NK-92 (cell line): Measurements from ENCODE around the gene ATP10D.

Source experiments
- DNase-seq: peaks from one replicate; lab custom pipeline; 2025; ENCODE audit not compliant: unreplicated experiment; lab: John Stamatoyannopoulos, UW

ATP10D gene

DNA sequence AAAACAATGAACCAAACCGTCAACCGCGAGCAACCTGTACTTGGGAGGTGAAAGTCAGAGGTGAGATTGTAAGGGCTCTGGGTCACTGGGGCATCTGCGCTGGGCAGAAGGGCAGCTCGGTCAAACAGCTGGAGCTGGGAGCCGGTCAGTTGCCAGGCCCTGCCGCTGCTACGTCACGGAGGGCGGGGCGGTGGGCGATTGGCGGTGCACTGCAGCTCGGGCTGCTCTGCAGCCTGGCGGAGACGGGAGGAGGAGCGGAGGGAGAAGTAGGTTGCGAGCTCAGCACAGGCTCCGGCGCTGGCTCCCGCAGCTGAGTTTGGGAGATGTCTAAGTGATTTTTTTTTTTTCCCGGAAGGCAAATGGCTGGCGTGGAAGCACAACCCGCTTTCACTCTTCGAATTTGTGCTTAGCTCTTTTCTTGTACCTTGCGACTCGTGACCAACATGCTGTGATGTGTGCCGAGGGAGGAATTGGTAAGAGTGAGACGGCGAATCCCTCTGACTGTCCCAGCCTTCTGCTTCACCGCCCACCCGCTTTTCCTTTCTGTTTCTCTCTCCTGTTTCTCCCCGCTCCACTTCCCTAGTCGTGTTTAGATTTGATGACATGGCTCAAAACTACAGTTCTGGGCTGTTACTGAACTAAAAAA is at the start of gene ATP10D:
ATP10D (plus strand) TSS at position 229 of the 646 bp plus-strand sequence. CDS start 27,266 bp downstream, outside the sequence.
- DNase-seq: no peak

DNA sequence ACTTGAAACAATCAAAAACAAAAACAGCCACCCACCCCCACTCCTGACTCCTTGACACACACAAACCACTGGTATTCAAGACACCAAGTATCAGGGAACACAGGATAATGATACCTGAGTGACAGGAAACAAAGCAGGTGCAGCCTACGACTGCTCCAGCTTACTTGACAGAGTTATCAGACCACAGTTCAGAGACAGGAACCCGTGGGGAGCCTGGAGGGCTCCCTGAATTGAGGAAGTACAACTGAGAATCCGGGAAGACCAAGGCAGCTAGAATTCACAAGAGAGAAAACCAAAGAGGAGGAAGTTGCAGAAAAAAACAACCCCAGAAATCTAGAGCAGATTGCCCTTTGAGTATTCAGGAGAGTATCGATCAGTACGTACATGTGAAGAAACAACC is 42.1 kb upstream of the ATP10D start:
- no peak for DNase-seq

DNA sequence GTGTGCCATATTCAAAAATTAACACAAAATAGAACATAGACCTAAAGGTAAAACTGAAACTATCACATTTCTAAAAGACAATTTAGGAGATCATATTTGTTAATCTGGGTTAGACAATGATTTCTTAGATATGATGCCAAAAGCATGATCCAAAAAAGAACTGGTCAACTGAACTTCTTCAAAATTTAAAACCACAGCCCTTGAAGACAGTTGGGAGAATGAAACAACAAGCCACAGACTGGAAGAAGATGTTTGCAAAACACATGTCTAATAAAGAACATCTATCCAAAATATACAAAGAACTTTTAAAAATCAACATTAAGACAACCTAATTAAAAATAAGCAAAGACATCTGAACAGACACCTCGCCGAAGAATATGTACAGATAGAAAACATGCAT is 41.0 kb upstream of the ATP10D start:
- no peak for DNase-seq

DNA sequence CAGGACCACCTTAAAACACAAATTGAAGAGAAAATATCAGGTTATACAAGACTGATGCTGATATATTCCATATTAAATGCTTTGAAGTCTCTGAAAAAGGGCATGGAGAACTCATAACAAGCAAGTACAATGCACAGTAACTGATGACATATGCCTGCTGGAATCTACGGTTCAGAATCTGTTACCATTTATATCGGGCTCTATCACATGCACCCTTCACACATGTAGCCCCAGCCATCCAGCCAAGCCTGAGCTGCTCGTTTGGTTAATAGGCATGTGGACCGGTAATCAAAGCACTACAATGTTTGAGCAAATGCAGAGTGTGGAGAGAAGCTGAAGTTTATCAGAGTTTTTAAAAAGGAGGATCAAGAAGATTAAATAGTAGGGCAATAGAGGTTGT is 33.4 kb upstream of the ATP10D start:
- no peak for DNase-seq

DNA sequence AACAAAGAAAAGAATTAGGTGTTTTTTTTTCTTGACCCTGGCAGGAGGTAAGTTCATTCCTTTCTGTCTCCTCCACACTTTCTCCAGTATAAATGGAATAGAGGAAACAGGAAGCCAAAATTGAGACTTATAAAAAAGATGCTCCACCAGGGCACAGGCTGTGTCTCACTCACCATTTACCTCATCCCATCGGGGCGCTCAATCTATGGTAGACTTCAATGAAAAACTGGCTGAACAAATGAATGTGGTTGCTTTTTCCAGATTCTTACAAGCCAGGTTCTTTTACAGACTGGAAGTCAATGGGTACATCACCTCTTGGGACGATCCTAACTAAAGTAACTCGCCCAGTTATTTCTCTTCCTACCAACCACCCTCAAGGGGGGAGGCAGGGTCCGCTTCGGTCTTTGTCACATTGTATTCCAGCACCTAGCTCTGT is 22.3 kb upstream of the ATP10D start:
- DNase-seq: no peak

DNA sequence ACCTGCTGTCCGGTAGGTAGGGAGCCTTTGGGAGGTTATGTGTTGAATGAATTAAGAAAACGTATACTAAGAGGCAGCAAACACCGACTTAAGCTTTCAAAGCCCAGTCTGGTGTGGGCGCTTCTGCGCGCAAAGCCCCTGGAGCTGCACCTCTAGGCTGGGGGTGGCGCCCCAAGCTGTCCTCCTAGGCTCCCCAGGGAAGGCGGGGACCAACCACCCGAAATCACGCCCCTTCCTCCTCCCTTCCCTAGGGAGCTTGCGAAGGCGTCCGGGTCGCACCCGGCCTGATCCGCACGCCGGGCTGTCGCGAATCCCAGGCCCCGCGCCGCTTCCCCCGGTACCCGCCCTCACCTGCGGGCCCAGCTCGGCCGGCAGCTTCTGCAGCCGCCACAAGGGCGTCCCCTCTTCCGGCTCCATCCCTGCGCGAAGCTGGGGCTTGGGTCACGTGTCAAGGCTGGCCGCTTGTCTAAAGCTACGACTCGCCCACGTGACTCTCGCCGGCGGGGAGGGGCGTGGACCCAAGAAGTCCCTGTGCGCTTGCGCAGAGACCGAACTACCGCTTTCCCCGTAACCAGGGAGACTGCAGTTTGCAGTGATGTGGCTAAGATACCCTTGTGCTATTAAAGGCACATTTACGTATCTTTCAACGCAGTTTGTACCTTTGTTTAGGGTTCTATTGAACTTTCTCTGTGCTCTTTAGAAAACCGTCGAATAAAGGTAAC is 21.7 kb upstream of the ATP10D start, which contains the start of gene COMMD8:
COMMD8 (minus strand) TSS at position 468 of the 722 bp plus-strand sequence; CDS start at position 417, 51 bp downstream.
- peak; percentile 73 for DNase-seq

DNA sequence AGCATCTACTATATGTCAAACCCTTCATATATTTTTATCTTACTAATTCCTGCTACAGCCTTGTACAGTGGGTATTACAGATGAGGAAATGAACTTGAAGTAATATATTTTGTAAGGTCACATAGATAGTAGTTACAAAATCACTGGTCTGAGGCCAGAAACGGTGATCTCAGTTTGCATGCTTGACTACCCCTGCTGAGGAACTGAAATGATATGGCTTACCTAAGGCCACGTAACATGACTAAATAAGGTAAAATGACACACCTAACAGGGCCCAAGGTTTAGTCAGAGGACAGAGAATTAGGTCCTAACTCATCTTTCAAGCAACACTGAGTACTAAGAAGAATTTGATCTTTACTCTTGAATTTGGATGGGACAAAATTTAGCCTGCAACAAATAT is 20.1 kb upstream of the ATP10D start:
- no peak for DNase-seq

DNA sequence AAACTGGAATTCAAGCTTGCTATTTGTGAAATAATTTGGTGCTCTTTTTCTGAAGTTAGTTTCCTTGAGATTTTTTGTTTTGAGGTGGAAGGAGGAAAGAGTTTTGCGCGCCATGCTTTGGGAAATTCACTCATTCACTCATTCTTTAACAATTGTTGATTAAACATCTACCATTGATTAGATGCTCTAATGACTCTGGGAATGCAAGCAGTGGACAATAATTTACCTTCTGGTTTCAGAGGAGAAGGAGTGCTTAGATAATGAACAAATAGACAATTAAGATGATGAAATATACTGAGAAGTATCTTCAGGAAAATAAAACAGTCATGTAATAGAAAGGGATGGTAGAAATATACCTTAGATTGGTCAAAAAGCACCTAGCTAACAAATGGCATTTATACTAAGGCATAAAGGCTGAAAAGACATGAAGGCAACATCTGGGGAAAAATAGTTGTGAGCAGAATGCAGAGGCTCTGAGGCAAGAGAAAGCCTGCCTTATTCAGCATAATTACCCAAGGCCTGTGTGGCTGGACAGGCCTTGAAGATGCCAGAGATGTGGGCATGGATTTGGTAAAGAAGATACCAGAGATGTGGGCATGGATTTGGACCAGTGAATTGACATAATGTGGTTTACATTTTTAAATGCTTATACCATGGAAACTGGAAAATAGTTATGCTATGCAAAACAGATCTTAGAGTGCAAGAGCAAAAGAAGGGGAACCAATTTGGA is 18.9 kb upstream of the ATP10D start:
- no peak for DNase-seq

DNA sequence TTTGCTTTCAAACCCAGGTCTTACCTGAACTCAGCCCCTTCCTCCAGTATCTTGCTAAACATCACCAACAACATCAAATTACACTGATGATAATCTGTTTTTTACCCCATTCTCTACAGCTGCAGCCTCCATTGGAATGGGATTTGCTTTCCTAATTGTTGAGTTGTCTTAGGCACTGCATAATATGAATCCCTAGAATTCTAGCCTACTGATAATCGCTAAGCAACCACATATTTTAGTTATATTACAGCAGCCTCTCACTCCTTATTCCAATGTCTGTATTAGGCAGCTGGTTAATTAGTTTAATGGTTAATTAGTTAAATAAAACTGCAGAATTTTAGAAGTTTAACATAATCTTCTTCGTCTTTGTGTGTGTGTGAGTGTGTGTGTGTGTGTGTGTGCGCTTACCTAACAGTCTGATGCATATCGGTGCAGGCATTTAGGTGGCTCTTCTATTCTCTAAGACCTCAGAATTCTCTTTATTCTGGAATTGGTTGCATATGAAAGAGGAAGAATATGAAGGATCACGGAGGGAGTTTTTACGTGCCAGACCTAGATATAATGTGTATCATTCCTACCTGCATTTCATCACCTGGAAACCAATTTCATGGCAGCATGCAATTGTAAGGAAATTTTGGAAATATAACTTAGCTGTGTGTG is 16.2 kb upstream of the ATP10D start:
- DNase-seq: no peak

DNA sequence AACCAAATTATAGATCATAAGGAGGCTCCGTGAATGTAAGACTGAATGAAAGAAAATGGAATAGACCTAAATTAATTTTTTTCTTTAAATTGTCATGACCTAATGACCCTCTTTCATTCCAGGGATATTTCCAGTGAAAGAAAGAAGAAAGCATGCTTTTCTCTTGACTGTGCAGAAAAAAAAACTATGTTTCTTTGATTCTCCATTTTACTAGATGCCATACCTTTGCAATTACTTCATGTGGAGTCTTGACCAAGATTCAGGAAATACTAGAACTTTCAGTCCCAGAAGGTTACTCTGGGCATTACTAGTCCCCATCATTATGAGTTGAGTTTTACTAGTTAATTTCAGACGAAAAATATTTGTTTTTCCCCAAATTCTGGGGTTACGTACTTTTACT is 15.1 kb upstream of the ATP10D start:
- no peak for DNase-seq

DNA sequence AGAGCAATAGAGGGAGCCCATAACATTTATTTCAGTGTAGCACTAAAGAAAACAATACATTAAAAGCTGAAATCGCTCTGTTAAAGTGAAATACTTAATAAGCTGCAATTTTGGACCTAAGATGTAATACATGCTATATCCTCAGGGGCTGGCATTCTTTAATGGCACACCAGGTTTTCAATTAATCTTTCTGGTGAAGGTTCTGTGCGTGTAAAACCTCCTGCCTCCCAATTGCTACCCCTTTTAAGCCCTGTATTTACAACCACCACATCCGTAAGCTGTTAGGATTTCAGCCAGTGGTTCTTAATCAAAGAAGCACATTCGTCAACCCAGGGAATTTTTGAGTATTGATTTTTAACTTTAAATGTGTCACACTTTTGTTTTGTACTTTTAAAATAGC is 14.0 kb upstream of the ATP10D start:
- DNase-seq: no peak

DNA sequence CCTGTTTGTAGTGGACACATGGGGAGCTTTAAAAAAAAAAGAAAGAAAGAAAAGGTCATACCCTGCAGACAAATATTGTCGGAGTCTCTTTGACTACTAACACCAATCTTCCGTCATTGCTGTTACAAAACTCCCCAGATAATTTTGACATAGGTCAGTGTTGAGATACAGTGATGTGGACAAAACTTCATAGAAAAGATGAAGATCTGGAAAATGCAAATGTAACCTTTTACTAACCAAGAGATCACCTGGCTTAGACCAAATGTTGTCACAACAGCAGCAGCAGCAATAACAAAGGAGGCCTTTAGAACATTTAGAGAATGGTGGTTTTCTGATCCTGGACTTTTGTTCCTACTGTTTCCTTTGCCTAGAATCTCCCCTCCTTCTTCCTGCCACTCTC is 13.5 kb upstream of the ATP10D start:
- no peak for DNase-seq

DNA sequence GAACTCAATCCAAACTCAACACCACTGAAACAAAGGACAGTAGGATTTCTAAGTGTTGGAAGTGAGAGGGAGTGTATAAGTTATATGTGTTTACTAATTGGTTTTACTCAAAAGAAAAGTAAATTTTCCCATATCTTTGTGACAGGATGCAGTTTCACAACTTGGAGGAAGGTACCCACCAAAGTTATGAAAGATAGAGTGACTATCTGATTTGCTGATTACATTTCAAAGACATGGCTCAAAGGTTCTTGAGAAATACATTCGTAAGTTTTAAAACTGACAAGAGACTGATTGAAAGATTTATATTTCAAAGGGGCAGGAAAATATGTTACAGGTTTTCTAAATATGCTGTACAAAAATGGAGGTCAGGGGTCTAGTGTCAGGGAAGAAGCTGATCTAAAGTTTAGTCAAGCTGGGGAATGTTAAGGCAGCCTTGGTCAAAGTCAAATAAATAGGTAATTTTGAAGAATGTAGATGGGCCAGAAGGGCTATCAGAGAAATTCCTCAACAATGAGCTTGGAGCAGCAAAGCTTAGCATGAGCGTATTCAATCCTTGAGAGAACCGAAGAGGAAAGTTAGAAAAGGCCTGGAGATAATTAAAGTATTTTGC is 11.8 kb upstream of the ATP10D start:
- DNase-seq: no peak

DNA sequence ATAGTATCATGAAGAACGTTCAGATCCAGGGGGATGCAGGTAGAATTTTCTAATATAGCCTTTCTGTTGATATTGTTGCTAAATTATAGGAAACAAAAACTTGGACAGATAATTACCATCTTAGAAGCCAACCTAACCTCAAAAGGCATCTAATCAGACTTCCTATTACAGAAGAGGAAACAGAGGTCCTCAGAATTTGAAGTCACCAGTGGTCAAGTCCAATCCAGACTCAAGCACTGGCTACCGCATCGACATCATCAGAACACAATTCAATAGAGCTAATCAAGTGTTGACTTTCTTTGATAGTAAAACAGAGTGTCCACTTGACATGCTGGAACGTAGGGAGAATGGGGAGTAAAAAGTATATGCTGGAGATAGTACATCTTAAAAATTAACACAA is 10.3 kb upstream of the ATP10D start:
- DNase-seq: no peak

DNA sequence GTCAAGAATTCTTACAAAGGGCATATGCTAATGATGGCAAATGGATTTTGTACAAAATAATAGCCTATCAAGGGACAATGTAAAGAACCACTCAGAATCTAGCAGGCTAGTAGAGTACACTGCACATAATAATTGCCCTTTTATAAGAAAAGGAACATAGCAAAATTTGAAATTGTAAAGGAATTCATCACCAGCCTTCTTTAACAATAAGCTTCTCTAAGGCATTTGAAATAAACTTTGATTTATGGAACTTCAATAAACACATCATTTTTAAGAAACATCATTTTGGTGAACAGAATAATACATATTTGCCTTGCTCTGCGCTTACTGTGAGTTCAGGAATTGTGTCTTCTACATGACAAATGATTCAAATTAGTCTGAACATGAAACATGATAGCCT is 9.7 kb upstream of the ATP10D start:
- DNase-seq: no peak

DNA sequence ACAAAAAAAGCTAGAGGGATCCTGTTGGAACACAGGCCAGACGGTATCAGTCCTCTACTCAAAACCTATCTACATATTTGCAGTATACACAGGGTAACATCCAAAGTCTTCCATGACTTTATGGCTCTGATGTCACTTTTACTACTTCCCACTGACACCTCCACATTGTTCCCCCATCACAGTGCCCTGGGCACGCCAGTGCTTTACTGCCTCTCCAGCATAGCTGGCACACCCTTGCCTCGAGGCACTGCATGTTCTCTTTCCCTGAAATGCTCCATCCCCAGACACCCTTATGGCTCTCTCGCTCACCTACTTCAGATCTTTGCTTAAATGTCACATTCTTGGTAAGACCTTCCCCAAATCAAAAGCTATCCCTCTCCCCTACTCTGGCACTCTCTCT is 6.3 kb upstream of the ATP10D start:
- no peak for DNase-seq

DNA sequence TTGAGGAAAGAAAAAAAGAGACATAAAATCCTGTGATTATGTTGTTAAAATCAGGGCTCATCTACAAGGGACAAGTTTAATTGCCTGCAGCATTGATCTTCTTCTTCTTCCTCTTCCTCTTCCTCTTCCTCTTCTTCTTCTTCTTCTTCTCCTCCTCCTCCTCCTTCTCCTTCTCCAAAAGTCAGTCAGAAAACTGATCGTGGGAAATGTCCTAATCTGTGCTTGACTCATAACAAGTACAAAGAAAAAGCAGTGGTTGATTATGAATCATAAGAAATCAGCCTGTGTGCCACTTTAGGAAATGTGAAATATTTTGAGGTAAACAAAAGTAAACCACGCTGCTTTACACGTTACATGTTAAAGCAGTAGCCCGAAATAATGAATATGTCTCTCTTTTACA is 2.7 kb upstream of the ATP10D start:
- DNase-seq: no peak

DNA sequence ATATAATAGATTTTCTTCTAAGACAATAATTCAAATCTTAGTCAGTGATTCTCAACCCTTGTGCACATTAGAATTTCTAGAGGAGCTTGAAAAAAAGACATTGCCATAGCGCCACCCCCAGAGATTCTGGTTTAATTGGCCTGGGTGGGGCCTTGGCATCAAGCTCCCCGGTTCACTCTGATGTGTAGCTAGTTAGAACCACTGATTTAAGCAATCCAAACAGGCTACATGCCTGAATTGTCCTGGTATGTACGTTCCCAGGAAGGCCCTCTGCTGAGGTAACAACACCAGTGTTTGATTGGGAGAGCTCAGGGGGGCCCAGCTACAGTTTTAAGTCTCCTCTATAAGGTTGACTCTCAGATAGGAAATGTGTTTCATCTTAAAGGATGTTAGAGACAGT is 1.3 kb upstream of the ATP10D start:
- no peak for DNase-seq

DNA sequence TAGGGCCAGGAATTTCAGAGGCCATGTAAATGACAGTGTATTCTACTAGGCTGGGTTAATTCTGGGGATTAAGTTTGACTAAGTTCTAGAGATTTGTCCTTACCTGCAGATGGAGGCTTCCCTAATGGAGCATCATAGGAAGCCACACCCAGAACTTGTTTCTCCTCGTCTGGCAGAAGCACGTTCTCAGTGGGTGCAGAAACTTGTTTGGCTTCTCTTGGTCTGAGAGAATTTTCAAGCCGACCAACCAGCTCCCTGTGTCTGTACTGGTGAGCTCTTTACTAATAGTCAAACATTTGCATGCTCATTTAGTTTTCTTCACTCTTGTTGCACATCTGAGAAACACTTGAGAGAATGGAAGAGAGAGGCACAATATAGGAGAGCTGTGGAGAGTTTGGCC is 907 bp upstream of the ATP10D start:
- no peak for DNase-seq

DNA sequence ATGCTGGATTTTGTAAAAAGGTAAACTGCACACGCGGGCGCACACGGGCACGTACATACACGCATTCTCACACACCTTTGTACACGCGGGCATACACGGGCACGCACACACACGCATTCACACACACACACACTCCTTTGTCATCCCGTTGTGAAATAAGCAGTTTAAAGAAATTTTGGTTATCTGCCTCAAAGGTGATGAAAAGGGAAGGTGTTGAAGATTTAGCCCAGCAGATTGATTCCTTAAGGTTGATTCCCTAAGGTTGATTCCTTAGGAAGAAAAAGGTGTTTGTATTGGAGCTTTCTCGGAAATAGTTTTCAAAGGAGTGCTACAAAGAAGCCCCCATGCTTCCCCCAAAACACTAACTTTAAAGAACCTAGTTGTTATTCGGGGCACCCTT is 693 bp downstream of the ATP10D start:
- no peak for DNase-seq

DNA sequence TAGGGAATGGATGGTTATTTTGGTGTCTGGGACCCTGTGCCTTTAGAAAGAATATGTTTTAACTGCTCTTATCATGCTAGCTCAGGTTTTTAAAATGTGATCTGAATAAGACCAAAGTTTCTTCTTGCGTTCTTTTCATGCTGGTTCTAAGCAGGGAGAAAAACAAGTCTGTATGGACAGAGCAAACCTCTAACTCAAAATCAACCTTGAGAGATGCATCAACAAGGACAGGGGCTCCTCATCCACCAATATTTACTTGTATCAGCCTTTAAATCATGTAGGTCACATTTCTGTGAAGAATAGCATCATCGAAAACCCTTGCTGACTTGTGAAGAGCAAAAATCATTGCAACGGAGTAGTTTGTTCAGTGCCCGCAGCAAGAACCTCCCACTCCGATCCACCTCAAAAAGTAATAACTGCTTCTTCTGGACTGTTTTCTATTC is 1.2 kb downstream of the ATP10D start:
- no peak for DNase-seq
